K562 (cell line): ENCODE measurements around the gene FES. TPM values are rescaled to one million over a fixed set of nuclear protein-coding genes. Genes with fewer than 3 reads are reported as not detected.

ENCODE experiments used
- ATAC-seq: fragments of 200-7000 bp; cut with Tn5 transposase; 3 replicates; pipeline ENCODE4 v1.9.1; 2020; ENCODE audit warnings: moderate library complexity
- BruUV-seq: library from RNA; stranded (reverse); fragments of 400-500 nt; replicated peaks from 2 replicates; lab custom pipeline; 2021; lab: Mats Ljungman, UMichigan
- CTCF ChIA-PET: fragments of 300-600 bp; formaldehyde crosslinking; extraction: SDS; loops from one replicate; lab custom pipeline; 2021; ENCODE audit warnings: low intra/inter-chr PET ratio; lab: Yijun Ruan, JAX
- POLR2A ChIA-PET: fragments of 300-600, 350-650 bp; sonication (Branson Sonifier 250); formaldehyde crosslinking; extraction: SDS; loops from one replicate; lab custom pipeline; 2021; ENCODE audit warnings: antibody characterized with exemption, inconsistent platforms; lab: Yijun Ruan, JAX
- DNase-seq, 4 experiments: peaks; one replicate each; pipeline versions ENCODE4 v3.0.0 to v3.0.0-alpha.2; 2011 to 2018; ENCODE audit warnings: low spot score in 3 of 4, mixed read lengths in 3 of 4; ENCODE audit errors: extremely low read depth in 1 of 4
- FAIRE-seq: peaks from 2 replicates; lab custom pipeline; 2011; peaks lifted over from hg19 to GRCh38; lab: Jason Lieb, UNC
- H2AFZ ChIP-seq: 2 replicates; pipeline ENCODE4 v1.6.0; 2011; ENCODE audit warnings: low read depth, low read length, control low read depth, inconsistent platforms
- H3K27ac ChIP-seq: fragments of 200-600 bp; 3 replicates; pipeline ENCODE4 v1.8.0; 2011; ENCODE audit warnings: low read depth, mild to moderate bottlenecking, control low read depth, inconsistent platforms, low read length, moderate library complexity, mixed read lengths; ENCODE audit errors: extremely low read depth
- H3K27me3 ChIP-seq, 2 experiments: fragments of 300-600 bp in 1 of 2; 2 replicates in 1 of 2; 3 replicates in 1 of 2; pipeline versions ENCODE4 v1.6.0 to v1.8.0; 2011; ENCODE audit warnings: inconsistent platforms in 2 of 2, low read length in 2 of 2, mild to moderate bottlenecking in 1 of 2, mixed read lengths in 1 of 2, moderate library complexity in 1 of 2; ENCODE audit not compliant: control insufficient read depth in 2 of 2, insufficient read depth in 2 of 2
- H3K36me3 ChIP-seq: fragments of 300-600 bp; 3 replicates; pipeline ENCODE4 v1.8.0; 2011; ENCODE audit warnings: mild to moderate bottlenecking, low read length, inconsistent platforms; ENCODE audit not compliant: control insufficient read depth, insufficient read depth
- H3K4me1 ChIP-seq, 2 experiments: fragments of 200-600 bp in 1 of 2; replicated peaks in 1 of 2; 2 replicates in 1 of 2; 3 replicates in 1 of 2; pipeline versions ENCODE4 v1.5.1 to v1.8.0; 2011; ENCODE audit warnings: inconsistent platforms in 2 of 2, low read length in 2 of 2, mild to moderate bottlenecking in 1 of 2, mixed read lengths in 1 of 2, moderate library complexity in 1 of 2; ENCODE audit not compliant: control insufficient read depth in 2 of 2, insufficient read depth in 2 of 2
- H3K4me2 ChIP-seq: 2 replicates; pipeline ENCODE4 v1.6.1; 2011; ENCODE audit warnings: low read length, control low read depth, inconsistent platforms, mixed read lengths; ENCODE audit not compliant: insufficient read depth
- H3K4me3 ChIP-seq: fragments of 200-600 bp; sonication (generic), shearing (Covaris generic); 2 replicates; pipeline ENCODE4 v1.5.1; 2016; ENCODE audit warnings: control low read depth, inconsistent platforms
- H3K79me2 ChIP-seq: fragments of 200-600 bp; 3 replicates; pipeline ENCODE4 v1.8.0; 2011; ENCODE audit warnings: low read length, inconsistent platforms; ENCODE audit not compliant: control insufficient read depth, insufficient read depth
- H3K9ac ChIP-seq, 2 experiments: 2 replicates each; pipeline versions ENCODE4 v1.6.0 to v1.6.1; 2011; ENCODE audit warnings: low read depth in 2 of 2, low read length in 2 of 2, control low read depth in 1 of 2, inconsistent platforms in 1 of 2, mild to moderate bottlenecking in 1 of 2, mixed read lengths in 1 of 2; ENCODE audit not compliant: insufficient read depth in 1 of 2
- H3K9me1 ChIP-seq: one replicate; pipeline ENCODE4 v1.6.0; 2011; ENCODE audit warnings: inconsistent platforms, mild to moderate bottlenecking, low read length, moderate library complexity; ENCODE audit not compliant: control insufficient read depth, insufficient read depth
- H3K9me3 ChIP-seq: replicated peaks from 2 replicates; pipeline ENCODE4 v1.5.1; 2011; ENCODE audit warnings: low read depth, low read length, inconsistent platforms; ENCODE audit not compliant: control insufficient read depth, insufficient read depth
- H4K20me1 ChIP-seq: replicated peaks from 2 replicates; pipeline ENCODE4 v1.6.1; 2011; ENCODE audit warnings: low read length, inconsistent platforms, mixed read lengths; ENCODE audit not compliant: control insufficient read depth, insufficient read depth
- FOXA3 ChIP-seq, 2 experiments: fragments of 450-650 bp in 1 of 2; sonication (generic) in 1 of 2; formaldehyde crosslinking; IDR thresholded peaks in 1 of 2; conservative IDR thresholded peaks in 1 of 2; 2 replicates each; pipeline versions ENCODE4 v1.4.0 to v1.8.0; 2020 to 2022; ENCODE audit warnings: mild to moderate bottlenecking in 2 of 2, missing genetic modification reagents in 1 of 2
- NFIC ChIP-seq: fragments of 450-650 bp; IDR thresholded peaks from 2 replicates; pipeline ENCODE4 v1.6.1; 2017; ENCODE audit warnings: mild to moderate bottlenecking, inconsistent platforms
- POLR2G ChIP-seq: fragments of 200-400 bp; formaldehyde crosslinking; IDR thresholded peaks from 2 replicates; pipeline ENCODE4 v1.6.1; 2017; ENCODE audit warnings: low read depth, mild to moderate bottlenecking, antibody characterized with exemption, low read length, moderate library complexity
- RBFOX2 ChIP-seq: fragments of 200-400 bp; formaldehyde crosslinking; IDR thresholded peaks from 2 replicates; pipeline ENCODE4 v1.6.1; 2017; ENCODE audit warnings: low read depth, mild to moderate bottlenecking, low read length, moderate library complexity
- RBM22 ChIP-seq: fragments of 200-400 bp; formaldehyde crosslinking; IDR thresholded peaks from 2 replicates; pipeline ENCODE4 v1.6.1; 2018; ENCODE audit warnings: low read length, low read depth; ENCODE audit not compliant: poor library complexity, severe bottlenecking
- ZNF263 ChIP-seq: sonication (generic); formaldehyde crosslinking; IDR thresholded peaks from 2 replicates; pipeline ENCODE4 v1.8.0; 2022; ENCODE audit warnings: mild to moderate bottlenecking, missing genetic modification reagents, borderline replicate concordance
- WGBS: fragments of 100-300 bp; shearing (Covaris generic); methylation state at CpG from one replicate; pipeline ENCODE4 v1.1.6; 2016; ENCODE audit warnings: low coverage, mixed read lengths; ENCODE audit not compliant: insufficient coverage; ENCODE audit errors: missing lambda C conversion rate; 5-methylcytosine and 5-hydroxymethylcytosine counted together
- in situ Hi-C: fragments of 300-500 bp; cut with MboI; formaldehyde crosslinking; loops from 4 replicates; pipeline ENCODE4 v1.15.0; 2018; ENCODE audit warnings: inconsistent platforms, mixed read lengths
- intact Hi-C: fragments of 100-400 bp; cut with micrococcal nuclease; formaldehyde crosslinking; loops from 2 replicates; pipeline ENCODE4 v1.14.2; 2022
- polyA plus RNA-seq, 8 experiments: library from polyadenylated mRNA; depleted of rRNA in 4 of 8; stranded (reverse) in 5 of 8; unstranded in 3 of 8; fragments of >200 nt; fragmentation: Nextera tagmentation in 2 of 8; fragmentation: Illumina TruSeq in 1 of 8; extraction: Ambion mirVana in 2 of 8; extraction: Trizol in 1 of 8; gene quantifications; 2 replicates each; pipeline versions ENCODE4 v1.2.1 to v1.2.3, GENCODE V29; 2011 to 2014; ENCODE audit warnings: inconsistent platforms in 1 of 8, missing spikeins in 1 of 8
- total RNA-seq, 7 experiments: library from RNA; depleted of rRNA in 6 of 7; stranded (reverse); fragments of >200 nt in 6 of 7; fragmentation: Illumina TruSeq in 2 of 7; extraction: Trizol in 2 of 7; gene quantifications; 2 replicates each; pipeline versions ENCODE4 v1.2.1 to v1.2.3, GENCODE V29; 2011 to 2021; ENCODE audit warnings: low replicate concordance in 1 of 7

The FES gene
- total and polyA plus RNA-seq, 9 of the 15 experiments (the other 6 are each of a cell fraction or from before 2014, with no cell fraction given): 0.38 to 2.6 (median 0.82) TPM

GRCh38 chr15:90881181-90881977, 2.9 kb upstream of the FES start:
- no peak for FAIRE-seq
- peak overlapping the region in 1 of 2 experiments; percentile 28; a peak in 1 of 4 replicates for H3K9ac ChIP-seq
- H3K4me1 ChIP-seq: peaks cover 10 to 62% of the 10 kb centered on the region in 2 experiments; a peak in 4 of 5 replicates
- no peak for DNase-seq
- ChIA-PET POLR2A (interaction anchor here (0.6 to 1.7 kb wide), 11 partner anchors 8 to 92 kb away, joined by 3 to 8 read pairs (median 3); partner anchors contain the start of gene FURIN), CTCF (no interaction called here)
- peaks cover 3% of the 10 kb centered on the region for H3K9me1 ChIP-seq
- in situ Hi-C loops (loop anchor here (10.0 kb wide), 1 partner anchor 567 kb away; no protein-coding TSS in a partner anchor), intact Hi-C loops (loop anchor here (10.0 kb wide), 1 partner anchor 557 kb away; no protein-coding TSS in a partner anchor)
- H4K20me1 ChIP-seq: peaks cover 6% of the 10 kb centered on the region; the same call in 1 of the 2 replicates
- no peak overlapping the region for H2AFZ ChIP-seq
- peaks cover 2% of the 10 kb centered on the region; the same call in 1 of the 3 replicates for H3K79me2 ChIP-seq
- H3K36me3 ChIP-seq: peaks cover 71% of the 10 kb centered on the region
- no TSS peak for BruUV-seq
- no peak overlapping the region for H3K4me2 ChIP-seq
- no peak overlapping the region for H3K27ac ChIP-seq
- TF ChIP-seq RBFOX2: peak; percentile 69
- peak; percentile 52; the same call in 1 of the 2 replicates for TF ChIP-seq POLR2G
- TF ChIP-seq NFIC: no peak
- TF ChIP-seq RBM22: peak; percentile 39
- 0 out of 4 replicates have a peak, but pooled peaks of 1 of the 2 experiments have one; percentile 8 for TF ChIP-seq FOXA3 (CRISPR knock-in tag; conservative IDR thresholded peaks at IDR 0.05 in 1 of 2, IDR thresholded peaks at IDR 0.05 in 1 of 2)
- peak; percentile 45; the same call in 1 of the 2 replicates for TF ChIP-seq ZNF263 (CRISPR knock-in tag)
- H3K27me3 ChIP-seq: no peaks in the 10 kb centered on the region
- no peak for ATAC-seq
- no peak overlapping the region for H3K4me3 ChIP-seq
- no peaks in the 10 kb centered on the region for H3K9me3 ChIP-seq
- WGBS: 89% methylated on average over 32 of the region's 35 CpGs
